IPS-18c (cell line): ENCODE data around the gene KCNQ1OT1.

ENCODE experiments used
- H3K4me3 ChIP-seq: 2 replicates; pipeline ENCODE4 v1.7.0; 2013; ENCODE audit warnings: low read depth, mild to moderate bottlenecking, low read length, moderate library complexity; ENCODE audit not compliant: insufficient read depth
- H3K9me3 ChIP-seq: one replicate; pipeline ENCODE4 v1.6.1; 2013; ENCODE audit warnings: mild to moderate bottlenecking, low read length, moderate library complexity; ENCODE audit not compliant: control insufficient read depth, insufficient read depth

The KCNQ1OT1 gene

DNA sequence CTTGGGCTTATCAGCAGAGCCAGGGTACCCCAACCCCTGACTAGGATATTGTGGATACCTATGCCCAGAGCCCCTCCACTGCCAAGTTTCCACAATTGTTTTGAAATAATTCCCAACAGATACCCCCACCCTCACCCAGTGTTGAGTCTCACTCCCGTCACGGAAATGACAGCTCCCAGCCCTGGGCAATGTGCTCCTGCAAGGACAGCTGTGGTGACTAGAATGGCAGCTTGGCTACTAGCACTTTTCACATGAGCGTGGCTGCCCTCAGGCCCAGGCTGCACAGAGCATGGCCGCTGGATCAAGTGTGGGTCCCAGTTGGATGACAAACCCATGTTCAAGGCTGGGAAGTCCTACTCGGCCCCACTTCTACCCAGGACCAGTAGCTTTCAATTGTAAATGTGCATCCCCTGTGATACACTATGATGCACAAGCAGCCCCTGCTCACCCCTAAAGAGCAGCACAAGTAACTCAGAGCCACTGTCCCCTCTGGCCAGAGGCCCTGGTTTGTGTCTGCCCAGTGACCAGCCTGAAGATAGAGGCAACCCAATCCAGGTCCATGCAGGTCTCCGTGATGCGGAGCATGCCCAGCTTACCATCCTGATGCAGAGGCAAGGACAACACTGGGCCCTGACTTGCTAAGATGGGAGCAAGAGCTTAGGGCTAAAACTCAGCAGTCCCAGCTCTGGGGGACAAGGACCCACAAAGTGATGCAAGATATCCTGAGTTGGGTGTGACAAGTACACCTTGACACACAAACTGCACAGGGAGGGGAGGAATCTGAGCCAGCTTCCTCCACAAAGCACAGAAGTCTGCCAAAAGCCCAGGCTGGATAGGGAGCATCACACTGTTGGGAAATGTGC is 13.2 kb downstream of the KCNQ1OT1 start:
- Histone ChIP-seq H3K4me3 (no peak overlapping the region), H3K9me3 (no peaks in the 10 kb centered on the region)

DNA sequence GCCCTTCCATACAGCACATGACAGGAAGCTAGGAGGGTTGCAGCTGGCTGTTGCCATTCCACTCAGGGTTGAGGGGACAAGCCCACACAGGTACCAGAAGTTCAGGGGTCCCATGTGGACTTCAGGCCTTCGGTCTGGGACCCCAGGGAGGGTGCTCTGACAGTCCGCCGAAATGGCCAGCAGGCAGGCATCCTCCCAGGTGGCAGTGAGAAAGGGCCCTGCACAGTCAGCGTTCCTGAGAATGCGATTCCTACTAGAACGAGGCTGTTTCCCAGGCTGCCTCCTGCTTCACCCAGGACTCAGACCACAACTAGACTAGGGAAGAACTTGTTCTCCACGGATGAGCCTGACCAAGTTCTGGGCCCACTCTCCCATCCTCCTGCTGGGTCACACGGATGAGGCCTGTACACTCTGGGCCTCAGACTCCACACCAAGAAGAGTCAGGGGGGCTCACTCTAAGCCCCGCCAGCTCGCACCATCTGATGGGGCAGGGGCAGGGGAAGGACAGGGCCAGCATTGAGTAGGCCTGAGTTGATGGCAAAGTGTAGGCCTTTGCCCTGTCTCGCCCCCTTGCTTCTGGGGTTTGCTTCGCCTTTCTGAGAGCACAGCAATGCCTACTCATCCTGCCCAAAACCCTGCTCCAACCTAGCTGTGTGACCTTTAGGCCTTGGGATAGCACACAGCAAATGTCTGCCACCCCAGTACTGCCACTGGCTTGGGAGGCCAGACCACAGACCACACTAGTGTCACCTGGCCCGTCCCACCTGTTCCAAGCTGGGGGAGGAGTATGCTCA is 14.0 kb downstream of the KCNQ1OT1 start:
- Histone ChIP-seq H3K9me3 (no peaks in the 10 kb centered on the region), H3K4me3 (no peak overlapping the region)

DNA sequence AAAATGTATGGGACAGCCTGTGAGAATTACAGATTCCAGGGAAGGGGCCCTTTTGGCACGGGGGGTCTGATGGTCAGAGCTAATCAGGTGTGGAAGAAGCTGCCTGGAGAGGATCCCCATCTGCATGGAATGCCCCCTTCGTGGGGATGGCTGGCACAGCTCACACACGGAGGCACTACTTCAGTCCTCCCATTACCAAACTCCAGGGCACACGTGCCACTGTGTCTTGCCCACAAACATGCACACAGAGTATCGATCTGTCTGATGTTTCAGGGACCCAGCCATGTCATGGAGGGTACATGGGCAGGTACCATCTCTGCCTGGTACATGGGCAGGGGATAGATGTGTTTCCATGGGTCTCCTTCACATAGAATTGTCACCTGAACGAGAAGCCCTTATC is 14.7 kb downstream of the KCNQ1OT1 start:
- Histone ChIP-seq H3K9me3 (no peaks in the 10 kb centered on the region), H3K4me3 (no peak overlapping the region)

DNA sequence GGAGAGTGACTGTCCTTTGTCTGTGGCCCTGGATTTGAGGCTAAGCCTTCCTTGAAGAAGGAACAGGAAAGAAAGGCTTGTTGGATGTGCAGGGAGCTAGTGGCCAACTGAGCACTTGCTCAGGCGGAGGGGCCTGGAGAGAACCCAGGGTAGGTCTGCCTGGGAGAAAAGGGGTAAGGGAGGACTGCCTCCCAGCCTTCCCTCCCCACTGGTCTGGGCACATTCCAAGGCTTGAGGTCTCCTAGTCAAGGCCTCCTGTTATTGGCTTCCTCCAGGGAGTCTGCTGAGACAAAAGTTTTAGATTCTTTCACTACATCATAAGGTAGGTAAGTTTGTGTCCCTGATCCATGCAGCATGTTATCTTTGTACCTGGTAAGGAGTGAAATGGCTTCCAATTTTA is 15.2 kb downstream of the KCNQ1OT1 start:
- Histone ChIP-seq H3K4me3 (no peak overlapping the region), H3K9me3 (no peaks in the 10 kb centered on the region)

DNA sequence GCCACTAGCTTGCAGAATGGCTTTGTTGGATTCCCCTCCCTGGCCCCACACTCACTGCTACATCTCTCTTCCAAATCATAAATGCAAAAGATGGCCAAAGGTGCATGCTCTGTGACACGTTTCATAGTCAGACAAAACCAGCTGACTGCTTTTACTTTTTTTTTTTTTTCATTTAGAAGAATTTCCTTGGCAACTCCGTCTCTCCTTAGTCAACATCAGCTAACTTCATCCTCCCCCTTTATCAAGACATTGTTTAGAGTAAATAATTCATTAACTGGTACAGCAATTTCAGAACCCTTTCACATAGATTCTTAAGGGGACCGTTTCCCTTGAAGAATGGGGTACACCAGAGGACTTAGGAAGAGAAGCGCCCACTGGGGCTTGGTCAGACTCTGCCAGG is 16.0 kb downstream of the KCNQ1OT1 start:
- Histone ChIP-seq H3K4me3 (no peak overlapping the region), H3K9me3 (no peaks in the 10 kb centered on the region)

DNA sequence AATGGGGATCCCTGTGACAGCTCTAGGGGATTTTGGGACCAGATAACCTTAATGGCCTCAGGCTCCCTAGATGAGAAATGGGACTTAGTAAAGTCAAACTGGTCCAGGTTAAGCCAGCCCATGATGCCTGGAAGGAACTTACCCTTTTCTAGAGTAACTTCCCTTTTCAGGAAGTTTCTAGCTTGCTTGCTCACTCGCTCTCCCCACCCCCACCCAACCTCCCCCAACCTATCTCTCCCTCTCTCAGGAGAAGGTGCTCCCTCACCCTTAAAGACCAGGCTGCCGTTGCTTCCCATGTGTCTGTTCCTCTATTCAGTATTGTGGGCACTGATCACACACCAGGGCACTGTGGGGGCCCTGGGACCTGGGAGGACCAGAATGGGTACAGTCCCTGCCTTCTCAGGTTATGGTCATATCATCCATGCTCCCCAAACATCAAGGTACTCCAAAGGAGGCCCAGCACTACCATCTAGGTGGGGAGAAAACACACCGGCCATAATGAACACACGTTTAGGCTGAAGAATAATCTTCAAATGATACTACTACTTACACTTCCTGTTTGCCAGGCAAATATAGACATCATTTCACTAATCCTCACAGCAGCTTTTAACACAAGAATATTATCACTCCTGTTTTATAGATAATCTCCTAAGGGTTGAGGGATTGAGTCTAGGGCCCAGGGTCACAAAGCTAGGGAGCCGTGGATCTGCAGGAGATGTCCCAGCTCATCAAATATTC is 18.2 kb downstream of the KCNQ1OT1 start:
- no peak overlapping the region for H3K4me3 ChIP-seq
- H3K9me3 ChIP-seq, result no peaks in the 10 kb centered on the region

DNA sequence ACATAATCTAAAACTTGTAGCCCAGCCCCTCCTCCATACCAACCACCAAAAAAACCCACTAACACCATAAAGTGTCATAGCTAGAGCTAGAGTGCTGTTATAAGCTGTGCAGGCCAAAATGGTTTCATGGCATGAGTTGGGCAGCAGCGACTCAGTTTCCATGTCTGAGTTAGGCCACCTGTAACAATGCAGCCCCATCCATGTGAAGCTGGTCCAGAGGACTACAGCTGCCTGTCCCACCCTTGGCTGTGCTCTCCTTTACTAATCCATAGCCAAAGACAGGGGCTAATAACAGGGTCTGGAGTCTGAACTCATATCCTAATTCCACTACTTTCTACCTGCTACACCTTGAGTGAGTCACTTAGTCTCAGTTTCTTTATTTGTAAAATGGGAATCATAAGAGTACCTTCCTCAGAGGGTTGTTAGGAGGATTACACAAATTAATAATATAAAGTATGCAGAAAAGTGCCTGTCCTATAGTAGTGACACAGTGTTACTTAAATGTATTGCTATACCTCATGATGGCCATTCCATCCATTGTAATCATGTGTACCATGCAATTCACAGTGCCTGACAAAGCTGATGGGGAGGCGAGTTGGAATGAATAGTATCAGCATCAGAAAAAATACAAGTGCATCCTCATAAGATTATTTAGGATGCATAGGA is 20.6 kb downstream of the KCNQ1OT1 start:
- peaks cover 3% of the 10 kb centered on the region for H3K9me3 ChIP-seq

DNA sequence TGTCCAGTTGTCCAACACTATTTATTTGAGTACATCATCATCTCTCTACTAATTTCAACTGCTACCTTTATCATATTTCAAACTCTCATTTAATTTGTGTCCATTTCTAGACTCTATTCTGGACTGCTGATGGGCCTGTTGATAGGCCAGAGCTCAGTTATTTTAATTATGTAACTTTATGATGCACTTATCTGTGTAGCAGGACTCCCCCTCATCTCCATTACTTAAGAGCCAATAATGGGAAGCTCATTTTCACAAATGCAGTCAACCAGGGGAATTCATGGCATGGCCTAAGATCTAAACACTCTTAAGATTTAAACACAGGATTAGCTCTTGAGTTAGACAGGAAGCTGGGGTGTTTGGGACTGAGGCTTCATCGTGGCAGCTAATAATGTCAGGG is 21.4 kb downstream of the KCNQ1OT1 start:
- no peak overlapping the region for H3K4me3 ChIP-seq
- peaks cover 3% of the 10 kb centered on the region for H3K9me3 ChIP-seq

More for the DNA sequence above, 20.6 kb downstream of the KCNQ1OT1 start:
- no peak overlapping the region for H3K4me3 ChIP-seq

DNA sequence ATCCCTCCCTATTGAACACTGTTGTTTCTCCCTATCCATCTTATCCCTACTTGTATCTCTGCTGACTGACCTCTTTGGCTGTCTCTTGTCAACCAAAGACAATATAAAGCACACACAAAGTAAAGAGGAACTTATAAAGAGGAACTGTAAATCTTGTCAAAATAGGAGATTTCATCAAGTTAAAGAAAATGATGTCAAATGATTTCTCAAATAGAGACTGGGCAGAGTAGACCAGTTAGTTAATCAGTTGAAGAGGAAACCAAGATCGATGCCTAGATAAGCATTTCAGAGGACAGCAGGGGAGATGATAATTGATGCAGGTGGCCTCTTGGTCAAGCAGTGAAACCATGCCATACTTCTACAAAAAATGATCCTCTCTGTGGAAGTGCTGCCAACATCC is 22.7 kb downstream of the KCNQ1OT1 start:
- Histone ChIP-seq H3K9me3 (peaks cover 3% of the 10 kb centered on the region), H3K4me3 (no peak overlapping the region)

DNA sequence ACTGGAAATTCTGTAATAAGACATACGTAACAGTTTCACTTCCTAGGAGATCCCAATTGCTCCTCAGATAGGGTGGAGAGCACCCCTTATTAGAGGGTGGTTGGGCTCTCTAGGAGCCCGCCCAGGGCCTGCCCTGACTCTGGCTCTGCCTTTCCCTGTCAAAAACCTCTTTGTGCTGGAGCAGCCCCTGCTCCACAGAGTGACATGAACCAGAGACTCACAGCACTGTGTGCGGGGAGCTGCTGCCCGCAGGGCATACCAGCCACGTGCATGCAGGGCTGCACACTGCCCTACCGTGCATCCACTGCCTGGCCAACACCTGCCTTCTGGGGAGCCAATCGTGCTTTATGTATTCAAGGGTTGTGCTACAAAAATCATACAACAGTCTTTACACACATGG is 24.3 kb downstream of the KCNQ1OT1 start:
- Histone ChIP-seq H3K9me3 (peaks cover 3% of the 10 kb centered on the region), H3K4me3 (no peak overlapping the region)

DNA sequence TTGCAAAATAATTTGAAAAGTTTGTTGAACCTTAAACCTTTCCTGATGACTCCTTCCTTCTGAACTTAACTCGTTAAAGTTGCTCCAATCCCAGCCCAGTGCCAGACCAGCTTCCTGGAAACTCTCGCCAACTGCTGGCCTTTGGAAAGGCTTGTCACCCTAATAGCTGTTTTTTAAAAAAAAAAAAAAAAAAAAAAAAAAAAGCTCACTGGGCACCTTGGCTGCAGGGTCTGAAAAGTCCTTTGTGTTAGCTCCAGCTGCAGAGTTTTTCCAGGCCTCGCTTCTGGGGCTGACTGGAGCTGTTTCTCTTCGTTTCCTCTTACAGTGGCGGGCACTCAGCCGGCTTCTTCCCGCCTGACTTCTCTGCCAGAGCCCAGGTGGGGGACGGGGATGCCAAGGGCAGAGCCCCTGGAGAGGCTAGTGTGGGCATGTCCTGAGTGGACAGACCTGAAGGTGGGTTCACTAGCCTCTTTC is 25.1 kb downstream of the KCNQ1OT1 start:
- H3K4me3 ChIP-seq, result no peak overlapping the region

DNA sequence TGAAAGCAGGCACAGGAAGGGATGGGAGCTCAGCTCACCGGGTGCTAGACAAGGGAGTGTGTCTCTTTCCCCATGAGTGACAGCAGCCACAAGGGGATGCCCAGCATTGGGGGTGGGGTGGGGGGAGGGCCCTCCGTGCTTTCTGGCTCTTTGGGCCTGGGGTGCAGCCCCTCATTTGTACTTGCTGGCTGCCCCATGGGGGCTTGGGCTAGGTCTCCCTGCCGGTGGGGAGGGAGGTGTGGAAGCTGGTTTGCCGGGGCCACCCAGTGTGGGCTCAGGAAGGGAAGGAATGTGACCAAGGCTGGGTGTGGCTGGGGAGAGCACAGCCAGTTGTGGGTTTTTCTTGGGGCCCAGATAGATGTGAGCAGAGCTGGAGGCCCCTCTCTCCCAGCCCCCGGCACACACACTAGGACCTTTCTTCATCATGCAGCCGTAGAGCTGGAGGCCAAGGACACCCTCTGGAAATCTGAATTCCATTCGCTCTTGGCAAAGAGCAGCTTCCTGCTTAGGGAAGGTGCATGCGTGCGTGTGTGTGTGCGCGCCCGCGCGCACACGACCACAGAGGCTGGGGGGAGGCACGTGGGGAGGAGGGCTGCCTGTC is 25.8 kb downstream of the KCNQ1OT1 start:
- Histone ChIP-seq H3K4me3 (no peak overlapping the region), H3K9me3 (peaks cover 3% of the 10 kb centered on the region)

More for the DNA sequence above, 25.1 kb downstream of the KCNQ1OT1 start:
- H3K9me3 ChIP-seq, result peaks cover 3% of the 10 kb centered on the region

DNA sequence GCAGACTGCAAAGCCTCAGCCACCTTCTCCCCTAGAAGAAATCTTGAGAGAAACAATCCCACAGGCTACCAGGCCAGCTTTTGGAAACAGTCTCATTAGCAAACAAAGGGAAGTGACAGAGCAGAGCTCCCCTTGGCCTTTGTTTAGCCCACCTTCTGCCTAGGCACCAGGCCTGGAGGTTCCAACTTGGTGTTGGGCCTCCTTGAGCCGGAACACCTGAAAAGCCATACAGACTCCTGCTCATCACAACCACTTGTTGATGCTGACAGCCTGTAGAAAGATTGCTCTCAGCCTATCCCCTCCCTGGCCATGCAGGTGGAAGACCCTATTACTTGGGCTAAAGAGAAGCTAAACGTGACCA is 26.6 kb downstream of the KCNQ1OT1 start:
- Histone ChIP-seq H3K9me3 (peaks cover 3% of the 10 kb centered on the region), H3K4me3 (no peak overlapping the region)

DNA sequence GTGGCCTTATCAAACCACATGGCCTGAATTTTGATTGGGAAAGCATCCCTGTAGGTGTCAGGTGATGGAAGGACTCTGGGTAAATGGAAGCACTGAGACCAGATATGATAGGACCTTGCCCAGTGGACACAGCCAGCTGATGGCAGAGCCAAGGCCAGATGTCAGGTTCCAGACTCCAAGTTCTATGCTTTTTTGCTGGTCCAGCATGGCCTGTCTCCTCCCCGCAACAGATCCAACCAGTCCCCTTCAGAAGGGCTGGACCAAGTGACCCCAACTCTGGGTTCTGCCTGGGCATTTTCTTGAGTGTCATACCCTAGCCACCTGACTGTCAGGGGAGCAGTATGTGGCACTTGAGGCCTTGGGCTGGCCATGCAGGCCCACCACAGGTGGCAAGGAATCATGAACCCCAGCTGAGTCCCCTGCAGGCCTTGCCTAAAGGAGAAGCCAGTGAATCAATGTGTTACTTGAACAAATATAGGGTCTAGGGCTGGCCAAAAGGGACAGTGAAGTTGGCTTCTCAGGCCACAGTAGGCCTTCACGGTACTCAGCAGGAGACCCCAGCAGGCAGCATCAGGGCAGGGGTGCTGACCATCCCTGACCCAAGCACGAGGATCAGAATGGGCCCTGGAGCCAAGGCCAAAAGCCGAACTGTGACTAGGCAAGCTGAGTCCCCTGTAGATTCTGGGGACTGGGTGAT is 27.1 kb downstream of the KCNQ1OT1 start:
- no peak overlapping the region for H3K4me3 ChIP-seq
- peaks cover 3% of the 10 kb centered on the region for H3K9me3 ChIP-seq

DNA sequence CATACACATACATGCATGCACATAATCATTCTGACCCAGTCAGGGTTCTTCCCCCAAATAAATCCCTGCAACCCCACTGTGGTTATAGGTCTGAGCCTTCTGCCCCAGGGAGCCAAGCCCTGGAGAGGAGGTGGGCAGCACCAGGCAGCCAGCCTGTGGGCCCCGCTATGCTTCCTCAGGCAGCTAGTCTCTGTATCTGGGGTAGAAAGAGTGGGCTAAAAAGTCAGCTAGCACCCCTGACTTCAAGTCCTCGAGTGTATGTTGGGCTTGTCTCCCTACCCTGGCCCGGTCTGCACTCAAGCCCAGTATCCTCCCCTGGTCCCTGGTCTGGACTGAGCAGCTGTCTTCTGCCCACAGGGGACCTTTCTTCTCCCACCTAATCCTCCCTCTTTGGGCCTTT is 28.0 kb downstream of the KCNQ1OT1 start:
- peaks cover 3% of the 10 kb centered on the region for H3K9me3 ChIP-seq

DNA sequence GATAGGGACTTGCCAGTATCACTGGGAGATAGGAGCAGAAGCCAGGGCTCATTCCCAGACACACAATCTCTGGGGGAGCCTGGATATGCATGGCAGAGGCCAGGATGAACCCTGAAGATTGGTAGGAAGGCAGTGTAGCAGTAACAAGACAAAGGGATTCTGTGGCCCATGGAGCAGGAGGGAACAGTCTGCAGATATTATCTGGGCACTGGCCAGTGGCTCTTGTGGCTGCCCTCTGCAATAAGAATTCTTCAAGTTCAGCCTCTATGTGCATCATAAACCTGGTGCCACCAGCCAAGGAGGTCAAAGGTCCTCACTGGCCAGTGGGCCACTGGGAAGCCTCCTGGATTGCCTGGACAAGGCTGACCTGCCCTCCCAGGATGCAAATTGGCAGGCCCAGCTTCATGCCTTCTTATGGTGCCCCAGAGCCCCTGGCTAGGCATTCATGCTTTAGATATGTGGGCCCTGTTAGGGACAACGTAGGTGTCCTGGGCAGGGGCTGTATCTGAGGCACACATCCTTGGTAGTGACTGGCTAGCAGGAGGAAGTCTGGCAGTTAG is 29.2 kb downstream of the KCNQ1OT1 start:
- no peak overlapping the region for H3K4me3 ChIP-seq
- peaks cover 3% of the 10 kb centered on the region for H3K9me3 ChIP-seq

More for the DNA sequence above, 28.0 kb downstream of the KCNQ1OT1 start:
- H3K4me3 ChIP-seq, result no peak overlapping the region
